CD14-positive monocyte (primary cell): Measurements from ENCODE around the gene GSDME. TPM values are rescaled to one million over a fixed set of nuclear protein-coding genes. Genes with fewer than 3 reads are reported as not detected.

Source experiments
- DNase-seq, 3 donors: peaks; one replicate each; pipeline ENCODE4 v3.0.0-alpha.2; 2011 to 2022
- H2AFZ ChIP-seq: 2 replicates; pipeline ENCODE4 v1.6.0; 2012; ENCODE audit warnings: mild to moderate bottlenecking, low read depth, low read length, inconsistent platforms; ENCODE audit not compliant: insufficient read depth, poor library complexity, severe bottlenecking
- H3K27ac ChIP-seq, 2 donors: 1 replicate in 1 of 2; 2 replicates in 1 of 2; pipeline ENCODE4 v1.5.1; 2012 to 2013; ENCODE audit warnings: low read length in 2 of 2, control low read depth in 1 of 2, inconsistent platforms in 1 of 2, low read depth in 1 of 2, mild to moderate bottlenecking in 1 of 2
- H3K27me3 ChIP-seq, 2 donors: one replicate each; pipeline versions ENCODE4 v1.6.0 to v1.6.1; 2011 to 2013; ENCODE audit warnings: low read length in 2 of 2; ENCODE audit not compliant: control insufficient read depth in 2 of 2, insufficient read depth in 2 of 2
- H3K36me3 ChIP-seq, 2 donors: replicated peaks in 1 of 2; 1 replicate in 1 of 2; 2 replicates in 1 of 2; pipeline versions ENCODE4 v1.5.1 to v1.6.1; 2012 to 2013; ENCODE audit warnings: low read length in 2 of 2, control low read depth in 1 of 2, inconsistent platforms in 1 of 2, mild to moderate bottlenecking in 1 of 2; ENCODE audit not compliant: insufficient read depth in 2 of 2, control insufficient read depth in 1 of 2
- H3K4me1 ChIP-seq, 2 donors: 1 replicate in 1 of 2; 2 replicates in 1 of 2; pipeline versions ENCODE4 v1.5.1 to v1.6.1; 2012 to 2013; ENCODE audit warnings: low read length in 2 of 2, control low read depth in 1 of 2, inconsistent platforms in 1 of 2, mild to moderate bottlenecking in 1 of 2, moderate library complexity in 1 of 2; ENCODE audit not compliant: insufficient read depth in 2 of 2, control insufficient read depth in 1 of 2
- H3K4me2 ChIP-seq: replicated peaks from 2 replicates; pipeline ENCODE3; 2012; ENCODE audit warnings: low read length, moderate library complexity, mild to moderate bottlenecking; ENCODE audit not compliant: poor library complexity, severe bottlenecking; ENCODE audit errors: extremely low read depth
- H3K4me3 ChIP-seq, 3 experiments: fragments of 200-600 bp in 1 of 3; sonication (generic) in 1 of 3; replicated peaks in 1 of 3; 1 replicate in 2 of 3; 2 replicates in 1 of 3; pipeline ENCODE4 v1.5.1; 2011 to 2013; ENCODE audit warnings: low read length in 3 of 3, mild to moderate bottlenecking in 3 of 3, control low read depth in 2 of 3, low read depth in 2 of 3, inconsistent platforms in 1 of 3, moderate library complexity in 1 of 3
- H3K79me2 ChIP-seq: 2 replicates; pipeline ENCODE4 v1.6.0; 2012; ENCODE audit warnings: mild to moderate bottlenecking, control low read depth, inconsistent platforms, low read length, moderate library complexity; ENCODE audit not compliant: insufficient read depth
- H3K9ac ChIP-seq: 2 replicates; pipeline ENCODE4 v1.6.0; 2017; ENCODE audit warnings: low read length, mild to moderate bottlenecking; ENCODE audit not compliant: insufficient read depth, poor library complexity, severe bottlenecking
- H3K9me3 ChIP-seq, 2 donors: replicated peaks in 1 of 2; 1 replicate in 1 of 2; 2 replicates in 1 of 2; pipeline versions ENCODE4 v1.5.1 to v1.6.1; 2012 to 2013; ENCODE audit warnings: low read length in 2 of 2, control low read depth in 1 of 2; ENCODE audit not compliant: control insufficient read depth in 1 of 2, insufficient read depth in 1 of 2
- H4K20me1 ChIP-seq: 2 replicates; pipeline ENCODE4 v1.6.0; 2012; ENCODE audit warnings: mild to moderate bottlenecking, low read length, control low read depth, moderate library complexity; ENCODE audit not compliant: insufficient read depth
- H3K27ac Mint-ChIP-seq, 7 donors: one replicate each; pipeline ENCODE4 v1.8.0; 2020; ENCODE audit warnings: mild to moderate bottlenecking in 7 of 7, mixed read lengths in 7 of 7, moderate library complexity in 6 of 7, inconsistent platforms in 2 of 7
- H3K27me3 Mint-ChIP-seq, 3 donors: one replicate each; pipeline ENCODE4 v1.8.0; 2021 to 2022; ENCODE audit warnings: low read depth in 3 of 3, mild to moderate bottlenecking in 3 of 3, mixed read lengths in 3 of 3, moderate library complexity in 3 of 3, inconsistent platforms in 1 of 3
- H3K36me3 Mint-ChIP-seq, 2 donors: one replicate each; pipeline ENCODE4 v1.8.0; 2020; ENCODE audit warnings: mixed read lengths in 2 of 2, inconsistent platforms in 1 of 2, mild to moderate bottlenecking in 1 of 2
- H3K4me1 Mint-ChIP-seq: one replicate; pipeline ENCODE4 v1.8.0; 2020; ENCODE audit warnings: mild to moderate bottlenecking, mixed read lengths
- H3K4me3 Mint-ChIP-seq, 2 donors: one replicate each; pipeline ENCODE4 v1.8.0; 2020; ENCODE audit warnings: mild to moderate bottlenecking in 2 of 2, mixed read lengths in 2 of 2, moderate library complexity in 1 of 2
- H3K9me3 Mint-ChIP-seq, 7 donors: one replicate each; pipeline ENCODE4 v1.8.0; 2020 to 2022; ENCODE audit warnings: mixed read lengths in 7 of 7, mild to moderate bottlenecking in 6 of 7, moderate library complexity in 6 of 7, inconsistent platforms in 2 of 7
- WGBS: methylation state at CpG from one replicate; pipeline ENCODE4 v1.1.5; 2013; ENCODE audit warnings: missing lambda C conversion rate; ENCODE audit not compliant: insufficient coverage; 5-methylcytosine and 5-hydroxymethylcytosine counted together
- intact Hi-C, 2 donors: fragments of 100-400 bp; cut with micrococcal nuclease; formaldehyde crosslinking; loops; one replicate each; pipeline versions ENCODE4 v1.15.0 to v1.15.1; 2023
- polyA plus RNA-seq, 3 donors: library from polyadenylated mRNA; depleted of rRNA in 1 of 3; unstranded in 2 of 3; stranded (reverse) in 1 of 3; fragments of 300-500 nt in 2 of 3; fragments of >200 nt in 1 of 3; fragmentation: Illumina TruSeq in 2 of 3; gene quantifications; 1 replicate in 2 of 3; 2 replicates in 1 of 3; pipeline ENCODE4 v1.2.3, GENCODE V29; 2012 to 2021
- TF ChIP-seq, protein P1 (sequence below): fragments of 200-600 bp; IDR thresholded peaks from one replicate; pipeline ENCODE4 v1.8.0; 2022; ENCODE audit warnings: antibody characterized with exemption, mild to moderate bottlenecking

The GSDME gene
- polyA plus RNA-seq, 3 donors = 1.3 to 2.3 TPM; not detected in 1

DNA sequence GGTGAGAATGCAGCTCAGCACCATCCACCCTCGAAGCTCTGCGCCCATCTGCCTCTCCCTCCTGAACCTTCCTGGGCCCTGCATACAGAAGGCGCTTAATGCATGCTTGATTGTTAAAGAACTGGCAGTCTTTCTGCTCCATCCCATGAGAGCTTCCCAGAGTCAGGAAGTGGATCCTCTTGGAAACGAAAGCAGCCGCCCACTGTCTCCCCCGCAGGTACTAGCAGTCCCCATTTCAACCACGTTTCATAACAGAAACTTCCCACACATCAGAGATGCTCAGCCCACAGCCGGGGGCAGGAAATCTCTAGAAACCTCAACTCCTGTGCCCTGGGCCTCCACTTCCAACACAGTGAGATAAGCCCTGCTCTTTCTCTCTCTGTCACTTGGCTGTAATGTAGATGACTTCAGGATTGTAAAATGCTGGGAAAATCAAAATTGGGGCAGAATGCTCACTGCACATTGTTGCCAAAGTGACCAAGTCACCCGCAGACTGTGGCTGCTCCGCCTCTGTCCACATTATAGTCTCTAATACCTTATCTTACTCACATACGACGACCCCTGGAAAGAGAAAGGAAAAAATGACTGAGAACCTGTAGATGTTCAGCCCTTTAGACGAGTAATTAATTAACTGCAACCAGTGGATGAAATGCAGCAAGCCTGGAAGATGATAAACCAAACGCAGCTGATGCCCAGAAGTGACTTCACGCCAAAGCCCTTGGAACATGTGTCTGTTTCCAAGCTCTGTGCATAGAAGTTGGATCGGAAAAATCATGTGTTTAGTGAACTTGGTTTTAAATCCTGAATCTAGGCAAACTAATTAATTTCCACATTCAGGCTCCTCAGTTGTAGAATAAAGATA is 28.5 kb downstream of the GSDME start:
- no peak for DNase-seq
- H3K36me3 Mint-ChIP-seq = no peaks in the 10 kb centered on the region
- Histone ChIP-seq H2AFZ (no peak overlapping the region), H3K27ac (no peak overlapping the region), H3K79me2 (no peaks in the 10 kb centered on the region), H3K36me3 (no peaks in the 10 kb centered on the region), H3K9me3 (no peaks in the 10 kb centered on the region), H3K9ac (no peak overlapping the region), H3K27me3 (peaks cover 0 to 6% of the 10 kb centered on the region in 2 donors), H4K20me1 (no peaks in the 10 kb centered on the region), H3K4me1 (no peaks in the 10 kb centered on the region), H3K4me3 (no peak overlapping the region), H3K4me2 (no peak overlapping the region)
- peaks cover 3 to 10% (median 7%) of the 10 kb centered on the region in 3 donors for H3K27me3 Mint-ChIP-seq
- H3K9me3 Mint-ChIP-seq = peaks cover 0 to 2% (median 0%) of the 10 kb centered on the region in 7 donors
- WGBS = 40% methylated on average over 9 of the region's 16 CpGs
- H3K27ac Mint-ChIP-seq = peak overlapping the region in 1 of 7 donors; percentile 15
- intact Hi-C loops = no loop called here
- TF ChIP-seq, protein P1, sequence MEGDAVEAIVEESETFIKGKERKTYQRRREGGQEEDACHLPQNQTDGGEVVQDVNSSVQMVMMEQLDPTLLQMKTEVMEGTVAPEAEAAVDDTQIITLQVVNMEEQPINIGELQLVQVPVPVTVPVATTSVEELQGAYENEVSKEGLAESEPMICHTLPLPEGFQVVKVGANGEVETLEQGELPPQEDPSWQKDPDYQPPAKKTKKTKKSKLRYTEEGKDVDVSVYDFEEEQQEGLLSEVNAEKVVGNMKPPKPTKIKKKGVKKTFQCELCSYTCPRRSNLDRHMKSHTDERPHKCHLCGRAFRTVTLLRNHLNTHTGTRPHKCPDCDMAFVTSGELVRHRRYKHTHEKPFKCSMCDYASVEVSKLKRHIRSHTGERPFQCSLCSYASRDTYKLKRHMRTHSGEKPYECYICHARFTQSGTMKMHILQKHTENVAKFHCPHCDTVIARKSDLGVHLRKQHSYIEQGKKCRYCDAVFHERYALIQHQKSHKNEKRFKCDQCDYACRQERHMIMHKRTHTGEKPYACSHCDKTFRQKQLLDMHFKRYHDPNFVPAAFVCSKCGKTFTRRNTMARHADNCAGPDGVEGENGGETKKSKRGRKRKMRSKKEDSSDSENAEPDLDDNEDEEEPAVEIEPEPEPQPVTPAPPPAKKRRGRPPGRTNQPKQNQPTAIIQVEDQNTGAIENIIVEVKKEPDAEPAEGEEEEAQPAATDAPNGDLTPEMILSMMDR = no peak
- H3K4me1 Mint-ChIP-seq = peaks cover 14% of the 10 kb centered on the region
- no peak overlapping the region for H3K4me3 Mint-ChIP-seq

DNA sequence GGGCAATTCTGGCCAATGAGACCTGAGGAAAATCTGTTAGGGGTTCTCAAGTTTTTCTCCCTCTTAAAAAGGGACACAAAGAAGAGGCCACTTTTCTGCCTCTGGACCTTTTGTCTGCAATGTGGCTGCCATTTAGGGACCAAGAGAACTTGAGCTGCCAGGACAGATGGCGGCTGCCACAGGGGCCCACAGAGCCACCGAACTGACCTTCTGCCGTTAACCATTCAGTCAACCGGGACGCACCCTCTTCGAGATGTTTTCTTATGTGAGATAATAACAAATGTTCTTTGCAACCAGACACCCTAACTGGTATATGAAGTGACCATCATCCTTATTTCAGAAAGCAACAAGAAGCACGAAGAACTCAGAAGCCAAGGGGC is 29.2 kb downstream of the GSDME start:
- Histone ChIP-seq H3K36me3 (no peaks in the 10 kb centered on the region), H3K9me3 (no peaks in the 10 kb centered on the region), H3K4me2 (no peak overlapping the region), H3K27me3 (peaks cover 0 to 6% of the 10 kb centered on the region in 2 donors), H3K79me2 (no peaks in the 10 kb centered on the region), H3K4me3 (no peak overlapping the region), H3K9ac (no peak overlapping the region), H4K20me1 (no peaks in the 10 kb centered on the region), H3K4me1 (no peaks in the 10 kb centered on the region), H3K27ac (no peak overlapping the region), H2AFZ (no peak overlapping the region)
- H3K9me3 Mint-ChIP-seq = peaks cover 0 to 2% (median 0%) of the 10 kb centered on the region in 7 donors
- no peaks in the 10 kb centered on the region for H3K36me3 Mint-ChIP-seq
- no peak overlapping the region for H3K4me3 Mint-ChIP-seq
- peaks cover 5 to 10% (median 7%) of the 10 kb centered on the region in 3 donors for H3K27me3 Mint-ChIP-seq
- 85% methylated on average over 2 of the region's 7 CpGs for WGBS
- H3K27ac Mint-ChIP-seq = no peak overlapping the region
- no peak for DNase-seq
- TF ChIP-seq, protein P1 = no peak
- peaks cover 14% of the 10 kb centered on the region for H3K4me1 Mint-ChIP-seq
- intact Hi-C loops = no loop called here
